ENCODE measurements around the gene ADA. TPM values are rescaled to one million over a fixed set of nuclear protein-coding genes. Genes with fewer than 3 reads are reported as not detected.

The ADA gene
- total and polyA plus RNA-seq, 2 of the 13 experiments (the other 11 are each of a cell fraction or from before 2014, with no cell fraction given): 2.5 to 11.3 TPM

DNA sequence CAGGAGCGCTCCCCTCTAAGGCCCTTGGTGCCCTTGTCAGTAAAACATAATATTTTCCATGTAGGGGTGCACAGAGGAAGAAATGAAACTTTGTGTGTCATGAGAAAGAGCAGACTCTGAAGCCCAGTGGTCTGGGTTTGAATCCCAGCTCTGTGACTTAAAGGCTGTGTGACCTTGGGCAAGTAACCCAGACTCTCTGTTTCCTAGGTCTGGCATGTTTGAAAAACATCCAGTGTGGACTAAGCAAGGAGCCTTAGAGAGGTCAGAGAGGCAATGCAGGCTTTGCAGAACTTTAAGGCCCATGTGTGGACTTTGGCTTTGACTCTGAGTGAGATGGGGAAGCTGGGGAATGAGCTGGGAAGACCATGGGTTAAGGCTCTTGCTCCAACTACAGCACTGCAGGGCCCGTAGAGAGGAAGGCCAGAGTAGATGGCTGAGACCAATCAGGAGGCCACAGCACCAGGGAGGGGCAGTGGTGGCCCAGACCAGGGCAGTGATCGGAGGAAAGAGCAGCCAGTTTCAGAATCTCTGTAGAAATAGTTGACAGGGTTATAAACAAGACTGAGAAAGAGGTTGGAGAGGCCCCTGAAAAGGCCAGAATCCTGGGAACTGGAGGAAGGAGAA, 18.2 kb downstream of the ADA start:
- POLR2A ChIA-PET: no interaction called here
- 80% methylated on average over 3 of the region's 3 CpGs for WGBS (ENCODE audit: low lambda C conversion rate)
- H3K4me2 ChIP-seq (ENCODE audit: low read depth, low read length): no peak overlapping the region

GRCh38 chr20:44632103-44632752, 19.3 kb downstream of the ADA start:
- Histone ChIP-seq H3K27me3 (ENCODE audit: control insufficient read depth in 1 of 2, insufficient read depth in 2 of 2, low read length in 2 of 2) (no peaks in the 10 kb centered on the region), H3K36me3 (replicated peaks in 1 of 2; ENCODE audit: control insufficient read depth in 1 of 2, insufficient read depth in 2 of 2, low read length in 2 of 2) (no peaks in the 10 kb centered on the region), H3K9ac (ENCODE audit: insufficient read depth, low read depth, low read length) (no peak overlapping the region), H3K4me3 (replicated peaks in 1 of 3; ENCODE audit: insufficient read depth in 1 of 3, low read depth in 2 of 3, low read length in 3 of 3) (no peak overlapping the region), H3K9me3 (ENCODE audit: low read length) (no peaks in the 10 kb centered on the region), H3K4me2 (ENCODE audit: low read depth, low read length) (no peak overlapping the region), H3K27ac (ENCODE audit: extremely low read length, insufficient read depth, low read length) (no peak overlapping the region), H3K79me2 (ENCODE audit: insufficient read depth, low read length) (no peaks in the 10 kb centered on the region), H4K20me1 (ENCODE audit: insufficient read depth, low read length) (no peaks in the 10 kb centered on the region), H3K4me1 (ENCODE audit: insufficient read depth, low read length) (no peaks in the 10 kb centered on the region), H2AFZ (ENCODE audit: low read length) (no peak overlapping the region)
- TF ChIP-seq ZFP36L2 (CRISPR knock-in tag; IDR thresholded peaks at IDR 0.05) (no peak), ZNF790 (CRISPR knock-in tag; IDR thresholded peaks at IDR 0.05; ENCODE audit: borderline replicate concordance) (no peak), NFRKB (IDR thresholded peaks at IDR 0.05) (0 out of 2 replicates have a peak, but pooled peaks have one; percentile 40)
- BruUV-seq (replicated peaks): no TSS peak
- POLR2A ChIA-PET: no interaction called here
- no peak for FAIRE-seq
- peak; percentile 40 for ATAC-seq
- WGBS (ENCODE audit: low lambda C conversion rate): 52% methylated on average over 8 of the region's 8 CpGs
- no peak for DNase-seq (ENCODE audit: low spot score)
- in situ Hi-C loops (cut with HindIII; ENCODE audit: extremely low pct_ligation_motif_present, low pct_unique_long_range_greater_than_20kb): no loop called here
- intact Hi-C loops (cut with micrococcal nuclease; ENCODE audit: unreplicated experiment): no loop called here
- CTCF ChIA-PET (ENCODE audit: low intra/inter-chr PET ratio, low total read pairs): no interaction called here

More for the DNA sequence above, 18.2 kb downstream of the ADA start:
- H3K4me3 ChIP-seq (replicated peaks in 1 of 3; ENCODE audit: insufficient read depth in 1 of 3, low read depth in 2 of 3, low read length in 3 of 3): no peak overlapping the region
- H3K27me3 ChIP-seq (ENCODE audit: control insufficient read depth in 1 of 2, insufficient read depth in 2 of 2, low read length in 2 of 2): no peaks in the 10 kb centered on the region
- BruUV-seq (replicated peaks): no TSS peak
- in situ Hi-C loops (cut with HindIII; ENCODE audit: extremely low pct_ligation_motif_present, low pct_unique_long_range_greater_than_20kb): no loop called here
- FAIRE-seq (peak; percentile 34), ATAC-seq (peak; percentile 13; the same call in 1 of the 3 replicates), DNase-seq (ENCODE audit: low spot score) (no peak)
- no peaks in the 10 kb centered on the region for H3K9me3 ChIP-seq (ENCODE audit: low read length)
- no peaks in the 10 kb centered on the region for H3K4me1 ChIP-seq (ENCODE audit: insufficient read depth, low read length)
- peak; percentile 32; the same call in 1 of the 2 replicates for TF ChIP-seq ZMYM3 (CRISPR knock-in tag; IDR thresholded peaks at IDR 0.05)
- no peak for TF ChIP-seq SIX4 (CRISPR knock-in tag; IDR thresholded peaks at IDR 0.05)
- peak; percentile 81; the same call in 1 of the 2 replicates for TF ChIP-seq ZNF768 (CRISPR knock-in tag; IDR thresholded peaks at IDR 0.05)
- TF ChIP-seq, protein P1, sequence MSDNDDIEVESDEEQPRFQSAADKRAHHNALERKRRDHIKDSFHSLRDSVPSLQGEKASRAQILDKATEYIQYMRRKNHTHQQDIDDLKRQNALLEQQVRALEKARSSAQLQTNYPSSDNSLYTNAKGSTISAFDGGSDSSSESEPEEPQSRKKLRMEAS (IDR thresholded peaks at IDR 0.05): no peak
- no peak for TF ChIP-seq ZNF777 (CRISPR knock-in tag; IDR thresholded peaks at IDR 0.05)
- H4K20me1 ChIP-seq (ENCODE audit: insufficient read depth, low read length): no peaks in the 10 kb centered on the region
- no peaks in the 10 kb centered on the region for H3K36me3 ChIP-seq (replicated peaks in 1 of 2; ENCODE audit: control insufficient read depth in 1 of 2, insufficient read depth in 2 of 2, low read length in 2 of 2)
- intact Hi-C loops (cut with micrococcal nuclease; ENCODE audit: unreplicated experiment): no loop called here
- no peak overlapping the region for H2AFZ ChIP-seq (ENCODE audit: low read length)
- H3K9ac ChIP-seq (ENCODE audit: insufficient read depth, low read depth, low read length): no peak overlapping the region
- H3K79me2 ChIP-seq (ENCODE audit: insufficient read depth, low read length): no peaks in the 10 kb centered on the region
- CTCF ChIA-PET (ENCODE audit: low intra/inter-chr PET ratio, low total read pairs): no interaction called here
- H3K27ac ChIP-seq (ENCODE audit: extremely low read length, insufficient read depth, low read length): no peak overlapping the region

Measured in HepG2 (cell line).